Hematopoietic multipotent progenitor cell treated with erythropoietin and hydrocortisone succinate and interleukin-3 and kit ligand, for 4 days (in vitro differentiated cells): ENCODE results near the gene CYSTM1.
A peak's percentile ranks its signal among the peaks of the same experiment; 100 is the strongest.

Source experiments
- DNase-seq: peaks from one replicate; pipeline ENCODE4 v3.0.0-alpha.2; 2015

The CYSTM1 gene

DNA sequence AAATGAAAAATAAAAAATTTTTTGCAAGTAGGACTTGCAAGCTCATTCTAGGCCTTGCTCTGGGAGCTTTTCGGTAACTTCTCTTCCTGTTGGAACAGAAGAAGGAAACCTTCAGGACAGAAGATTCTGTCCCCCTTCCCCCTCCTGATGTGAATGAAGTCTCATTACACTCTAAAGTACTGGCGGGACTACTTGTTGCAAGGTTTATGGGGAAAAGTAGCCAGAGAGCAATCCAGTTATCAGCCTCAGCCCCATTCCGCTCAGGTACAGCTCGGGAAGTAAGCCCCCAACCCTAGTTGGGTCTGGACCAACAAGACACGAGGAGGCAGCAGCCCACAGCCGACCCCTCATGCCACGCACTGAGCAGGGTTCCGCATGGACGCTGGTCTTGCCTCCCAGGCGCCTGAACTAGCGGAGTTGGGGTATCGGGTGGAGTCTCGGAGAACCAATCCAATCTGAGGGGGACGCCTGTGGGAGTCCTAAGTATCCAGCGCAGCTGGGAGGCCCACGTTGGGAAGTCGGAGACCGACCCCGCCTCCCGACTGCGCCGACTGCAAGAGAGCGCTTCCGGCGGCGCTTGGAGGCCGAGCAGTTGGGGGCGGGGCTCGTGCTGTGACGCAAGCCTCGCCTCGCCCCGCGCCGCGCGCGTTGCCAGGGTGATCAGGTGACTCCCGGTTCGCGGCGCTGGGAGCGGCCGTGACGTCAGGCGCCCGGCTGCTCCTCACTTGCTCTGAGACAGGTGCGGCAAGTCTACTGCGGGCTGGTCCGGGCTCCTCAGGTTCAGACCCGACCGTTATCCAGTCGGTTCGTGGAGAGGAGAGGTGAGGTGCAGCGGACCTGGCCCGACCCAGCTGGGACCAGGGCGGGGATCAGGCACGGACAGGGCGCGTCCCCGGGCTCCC, at the start of gene CYSTM1:
Gene CYSTM1 (plus strand): TSS at position 724 of the 902 bp plus-strand sequence. CDS start 19,278 bp downstream, outside the sequence.
- peak; percentile 94 for DNase-seq

GRCh38 chr5:140125637-140126036, 49.4 kb upstream of the CYSTM1 start, which contains the start of gene IGIP:
Gene IGIP, plus strand, starts transcription at chr5:140125937. Its CDS starts 2,540 bp downstream, at chr5:140128477.
- no peak for DNase-seq

- no peak for DNase-seq
These were observed 48.5 kb upstream of the CYSTM1 start for GRCh38 chr5:140126315-140127012.

DNA sequence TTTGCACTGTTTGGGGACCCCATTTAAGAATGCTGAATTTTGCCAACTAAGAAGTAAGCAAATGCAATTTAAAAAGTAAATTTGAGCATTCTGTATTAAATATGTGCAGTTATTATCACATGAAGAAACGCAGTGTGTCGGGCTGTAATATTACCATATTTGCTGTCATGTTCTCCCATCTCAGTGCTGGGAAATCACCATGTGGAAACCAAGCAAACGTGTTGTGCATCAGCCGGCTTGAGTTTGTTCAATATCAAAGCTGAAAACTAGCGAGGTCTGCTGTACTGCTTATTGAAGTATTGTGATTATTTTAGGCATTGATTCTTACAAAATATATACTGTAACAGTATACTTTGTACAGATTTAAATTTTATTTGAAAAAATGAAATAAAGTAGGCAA, 46.6 kb upstream of the CYSTM1 start:
- no peak for DNase-seq

DNA sequence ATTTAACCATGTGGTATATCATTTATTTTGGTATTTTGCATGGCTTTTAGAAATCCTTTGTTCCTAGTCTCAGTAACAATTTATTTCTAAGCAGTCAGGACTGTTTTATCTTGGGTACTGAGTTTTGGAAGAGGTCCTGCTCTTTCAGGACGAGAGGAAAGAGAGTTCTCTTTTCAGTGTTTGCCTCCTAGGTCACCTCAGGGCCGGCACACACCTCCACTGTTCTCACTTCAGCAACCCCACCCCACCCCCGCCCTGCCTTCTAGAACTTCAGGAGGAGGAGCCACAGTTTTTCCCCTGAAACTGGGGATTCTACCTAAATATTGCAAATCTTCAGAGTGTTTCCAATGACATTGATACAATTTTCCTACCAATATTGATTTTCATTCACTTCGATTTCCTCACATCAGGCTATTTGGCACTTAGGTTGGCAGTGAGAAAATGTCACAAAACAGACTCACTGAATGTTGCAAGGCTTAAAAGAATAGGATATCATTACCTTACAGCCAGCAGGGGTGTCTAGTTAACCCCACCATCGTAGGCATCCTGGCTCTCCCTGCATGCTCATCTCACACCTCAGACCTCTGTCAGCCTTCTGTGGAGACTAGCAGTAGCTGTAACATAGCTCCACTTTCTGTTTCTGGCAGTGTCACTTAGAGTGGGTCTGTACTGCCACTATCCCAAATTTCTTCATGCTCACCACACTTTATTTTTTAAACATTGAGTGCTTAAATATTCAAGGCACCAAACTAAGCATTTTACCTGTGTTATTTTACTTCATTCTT, 43.8 kb upstream of the CYSTM1 start:
- no peak for DNase-seq

DNA sequence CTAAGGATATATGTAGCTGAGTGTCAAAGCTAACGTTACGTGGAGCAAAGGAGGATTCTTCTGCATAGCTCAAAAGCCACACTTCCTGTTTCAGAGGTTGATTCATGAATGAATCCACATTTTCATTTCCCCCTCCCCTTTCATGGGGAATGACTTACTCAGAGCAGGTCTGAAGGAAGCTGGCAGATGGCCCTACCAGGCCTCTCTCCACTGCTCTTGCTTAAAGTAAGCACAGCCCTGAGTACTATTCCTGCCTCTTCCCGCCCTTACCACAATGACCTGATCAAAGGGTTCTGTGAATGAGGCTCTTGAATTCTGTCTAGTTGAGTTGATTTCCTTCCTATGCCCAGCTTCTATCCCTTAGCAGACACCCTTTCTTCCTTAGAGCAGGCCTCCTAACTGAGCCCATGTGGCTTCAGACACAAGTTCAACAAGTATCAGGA, 43.0 kb upstream of the CYSTM1 start:
- peak; percentile 43 for DNase-seq

GRCh38 chr5:140133514-140134167, 41.3 kb upstream of the CYSTM1 start:
- no peak for DNase-seq

GRCh38 chr5:140134277-140134935, 40.6 kb upstream of the CYSTM1 start:
- DNase-seq, result peak; percentile 33

- DNase-seq, result no peak
These were observed 39.9 kb upstream of the CYSTM1 start for GRCh38 chr5:140135127-140135526.

DNA sequence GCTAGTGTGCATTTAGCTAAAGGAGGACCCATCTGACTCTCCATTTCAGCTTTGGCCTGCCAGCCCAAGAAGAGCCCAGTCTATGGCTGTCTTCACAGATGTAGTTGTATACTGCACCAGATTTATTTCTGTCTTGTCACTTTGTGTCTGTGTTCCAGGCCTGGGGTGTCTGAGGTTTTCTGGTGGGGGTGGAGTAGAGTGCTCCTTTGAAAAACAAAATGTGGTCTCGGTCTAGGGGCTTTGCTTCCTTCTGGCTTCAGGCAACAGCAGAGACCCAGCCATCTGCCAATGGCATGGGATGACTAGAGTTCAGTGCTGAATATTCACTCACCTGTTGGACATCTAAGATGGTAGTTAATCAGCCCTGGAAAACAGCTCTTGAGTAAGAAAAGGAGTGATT, 38.4 kb upstream of the CYSTM1 start:
- no peak for DNase-seq

GRCh38 chr5:140140435-140140834, 34.6 kb upstream of the CYSTM1 start:
- no peak for DNase-seq

- DNase-seq, result no peak
These were observed 33.7 kb upstream of the CYSTM1 start for GRCh38 chr5:140141241-140141640.

- DNase-seq, result no peak
These were observed 32.7 kb upstream of the CYSTM1 start for GRCh38 chr5:140142246-140142645.

- DNase-seq, result no peak
These were observed 32.1 kb upstream of the CYSTM1 start for GRCh38 chr5:140142856-140143255.

GRCh38 chr5:140143521-140144258, 31.3 kb upstream of the CYSTM1 start:
- no peak for DNase-seq

DNA sequence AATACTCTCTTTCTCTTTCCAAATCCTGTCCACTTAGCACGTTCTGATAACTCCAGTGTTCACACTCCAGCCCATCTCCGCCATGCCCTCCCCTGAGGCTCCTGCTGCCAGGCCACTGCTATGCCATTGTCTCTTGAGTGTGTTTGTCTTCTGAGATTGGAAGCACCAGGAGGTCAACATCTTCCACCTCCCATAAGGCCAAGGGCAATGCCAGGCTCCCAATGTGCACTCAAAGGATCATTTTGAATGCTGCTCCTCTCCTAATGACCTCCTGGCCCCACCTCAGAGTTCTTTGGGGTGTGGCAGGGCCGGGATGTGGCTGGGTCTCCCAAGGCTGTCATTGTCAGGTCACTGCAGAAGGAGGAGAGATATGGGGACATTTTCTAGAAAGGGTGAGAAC, 29.7 kb upstream of the CYSTM1 start:
- no peak for DNase-seq

- DNase-seq, result peak; percentile 86
These were observed 29.0 kb upstream of the CYSTM1 start for GRCh38 chr5:140145818-140146522.

DNA sequence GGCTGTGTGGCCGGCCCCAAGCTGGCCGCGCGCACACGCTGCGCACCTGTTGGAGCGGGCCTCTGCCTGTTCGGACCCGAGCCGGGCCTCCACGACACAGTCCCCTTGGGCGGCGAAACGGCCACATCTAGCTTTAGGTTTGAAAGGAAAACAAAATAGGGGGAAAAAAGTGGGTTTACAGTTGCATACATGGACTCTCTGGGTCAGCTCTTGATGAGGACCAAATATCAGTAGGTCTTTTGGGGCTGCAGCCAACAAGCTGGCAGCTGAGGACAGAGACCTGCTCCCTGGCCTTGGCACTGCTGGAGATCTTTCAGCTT, 28.5 kb upstream of the CYSTM1 start:
- DNase-seq, result no peak

- DNase-seq, result no peak
These were observed 27.5 kb upstream of the CYSTM1 start for GRCh38 chr5:140147460-140147859.

DNA sequence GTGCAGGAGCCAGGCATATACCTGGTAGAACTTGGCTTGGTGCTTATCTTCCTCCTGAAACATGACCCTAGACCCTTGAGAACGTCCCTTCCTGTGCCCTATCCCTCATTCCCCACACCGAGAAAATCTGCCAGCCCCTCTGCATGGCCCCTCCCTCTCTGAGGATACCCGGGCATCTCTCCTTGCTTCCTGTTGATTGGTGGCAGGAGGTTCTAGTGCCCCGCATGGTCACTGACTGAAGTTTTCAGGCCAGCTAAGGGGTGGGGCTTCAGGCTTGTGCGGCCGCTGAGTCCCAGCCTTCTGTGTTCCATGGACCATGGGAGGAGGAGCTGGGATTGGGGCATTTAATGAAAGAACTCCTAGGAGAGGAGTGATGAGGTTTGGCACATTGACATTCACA, 26.5 kb upstream of the CYSTM1 start:
- no peak for DNase-seq

GRCh38 chr5:140150201-140150600, 24.8 kb upstream of the CYSTM1 start:
- DNase-seq, result no peak
